Measurements from ENCODE around the gene CD55.

GRCh38 chr1:207333620-207334019 lies 12.1 kb downstream of the CD55 start:
- TF ChIP-seq CTCF (IDR thresholded peaks at IDR 0.05; ENCODE audit: insufficient read depth, low read length), result no peak
- TF ChIP-seq POLR2AphosphoS5 (IDR thresholded peaks at IDR 0.05; ENCODE audit: low read depth), result no peak
